OCI-LY1 (cell line): ENCODE measurements around the gene KRT80.

ENCODE experiments used
- H2AFZ ChIP-seq: fragments of 200-600 bp; sonication (generic), shearing (Covaris generic); 2 replicates; pipeline ENCODE4 v1.6.0; 2014; ENCODE audit warnings: antibody characterized with exemption, mild to moderate bottlenecking, low read length
- H3F3A ChIP-seq: fragments of 200-600 bp; sonication (generic), shearing (Covaris generic); 2 replicates; pipeline ENCODE4 v1.6.0; 2014; ENCODE audit warnings: mild to moderate bottlenecking, antibody characterized with exemption, low read length, moderate library complexity; ENCODE audit not compliant: insufficient read depth
- H3K27ac ChIP-seq: fragments of 200-600 bp; sonication (generic); 2 replicates; pipeline ENCODE4 v1.5.1; 2014; ENCODE audit warnings: low read length, mixed run types, mild to moderate bottlenecking, low read depth; ENCODE audit not compliant: poor library complexity, severe bottlenecking
- H3K27me3 ChIP-seq: fragments of 200-600 bp; sonication (generic); 2 replicates; pipeline ENCODE4 v1.6.0; 2014; ENCODE audit warnings: antibody characterized with exemption, mild to moderate bottlenecking, low read length, moderate library complexity; ENCODE audit not compliant: insufficient read depth
- H3K36me3 ChIP-seq: fragments of 200-600 bp; sonication (generic); 2 replicates; pipeline ENCODE4 v1.6.1; 2014; ENCODE audit warnings: mild to moderate bottlenecking, antibody characterized with exemption, low read length, moderate library complexity, mixed read lengths; ENCODE audit not compliant: insufficient read depth
- H3K4me1 ChIP-seq: fragments of 200-600 bp; sonication (generic); 2 replicates; pipeline ENCODE4 v1.5.1; 2014; ENCODE audit warnings: mild to moderate bottlenecking, low read length, moderate library complexity; ENCODE audit not compliant: insufficient read depth, severe bottlenecking
- H3K4me2 ChIP-seq: fragments of 200-600 bp; sonication (generic), shearing (Covaris generic); 2 replicates; pipeline ENCODE4 v1.6.1; 2014; ENCODE audit warnings: low read length
- H3K4me3 ChIP-seq: fragments of 200-600 bp; sonication (generic); 2 replicates; pipeline ENCODE4 v1.5.1; 2014; ENCODE audit warnings: low read length, low read depth, mild to moderate bottlenecking, mixed read lengths; ENCODE audit not compliant: poor library complexity, severe bottlenecking
- H3K79me2 ChIP-seq: fragments of 200-600 bp; shearing (Covaris generic); 2 replicates; pipeline ENCODE4 v1.6.1; 2016; ENCODE audit warnings: mixed run types, low read length, mixed read lengths; ENCODE audit not compliant: insufficient read depth
- H3K9ac ChIP-seq: fragments of 200-600 bp; sonication (generic), shearing (Covaris generic); 2 replicates; pipeline ENCODE4 v1.6.1; 2014; ENCODE audit warnings: mild to moderate bottlenecking, low read length, mixed read lengths
- H3K9me2 ChIP-seq: fragments of 200-600 bp; sonication (generic), shearing (Covaris generic); 2 replicates; pipeline ENCODE4 v1.6.1; 2014; ENCODE audit warnings: low read depth, mild to moderate bottlenecking, low read length, mixed read lengths
- H3K9me3 ChIP-seq: fragments of 200-600 bp; shearing (Covaris generic); 2 replicates; pipeline ENCODE4 v1.6.1; 2014; ENCODE audit warnings: low read length, mixed read lengths
- H4K20me1 ChIP-seq: fragments of 200-600 bp; sonication (generic), shearing (Covaris generic); 2 replicates; pipeline ENCODE4 v1.6.0; 2016; ENCODE audit warnings: mild to moderate bottlenecking, low read length; ENCODE audit not compliant: insufficient read depth
- EZH2 ChIP-seq: fragments of 200-600 bp; sonication (generic), shearing (Covaris generic); IDR thresholded peaks from 2 replicates; pipeline ENCODE4 v1.8.0; 2017; ENCODE audit warnings: borderline replicate concordance, mixed run types, mild to moderate bottlenecking, antibody characterized with exemption, low read length, moderate library complexity, mixed read lengths
- TF ChIP-seq, protein P1 (sequence below): fragments of 200-600 bp; sonication (generic), shearing (Covaris generic); IDR thresholded peaks from 2 replicates; pipeline ENCODE4 v1.5.1; 2017; ENCODE audit warnings: mild to moderate bottlenecking, antibody characterized with exemption, low read length, moderate library complexity, mixed read lengths

KRT80 gene

DNA sequence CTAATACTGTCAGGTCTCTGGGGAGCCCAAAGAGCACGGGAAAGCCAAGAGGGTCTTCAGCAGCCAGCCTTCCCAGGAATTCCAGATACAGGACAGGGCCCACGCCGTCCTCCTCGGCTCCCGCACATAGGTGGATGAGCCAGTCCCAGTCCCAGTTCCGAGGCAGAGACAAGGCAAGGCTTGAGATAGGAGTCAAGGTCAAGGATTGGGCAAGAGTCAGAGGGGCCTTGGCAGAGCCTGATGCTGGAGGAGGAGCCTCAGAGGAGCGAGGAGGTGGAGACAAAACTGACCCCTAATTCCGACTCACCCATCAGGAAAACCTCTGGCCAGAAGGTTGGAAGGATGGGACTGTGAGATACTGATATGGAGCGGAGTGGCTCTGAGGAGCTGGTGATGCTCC lies 21.0 kb downstream of the KRT80 start:
- Histone ChIP-seq H2AFZ (no peak overlapping the region), H3K36me3 (no peaks in the 10 kb centered on the region), H4K20me1 (no peaks in the 10 kb centered on the region), H3K4me2 (no peak overlapping the region), H3K9me2 (no peaks in the 10 kb centered on the region), H3K4me1 (no peaks in the 10 kb centered on the region), H3K27me3 (no peaks in the 10 kb centered on the region; the same call in 1 of the 2 replicates), H3K79me2 (no peaks in the 10 kb centered on the region), H3K4me3 (no peak overlapping the region), H3K9me3 (no peaks in the 10 kb centered on the region), H3F3A (no peaks in the 10 kb centered on the region), H3K9ac (no peak overlapping the region), H3K27ac (no peak overlapping the region)
- TF ChIP-seq EZH2, result no peak
- TF ChIP-seq, protein P1, sequence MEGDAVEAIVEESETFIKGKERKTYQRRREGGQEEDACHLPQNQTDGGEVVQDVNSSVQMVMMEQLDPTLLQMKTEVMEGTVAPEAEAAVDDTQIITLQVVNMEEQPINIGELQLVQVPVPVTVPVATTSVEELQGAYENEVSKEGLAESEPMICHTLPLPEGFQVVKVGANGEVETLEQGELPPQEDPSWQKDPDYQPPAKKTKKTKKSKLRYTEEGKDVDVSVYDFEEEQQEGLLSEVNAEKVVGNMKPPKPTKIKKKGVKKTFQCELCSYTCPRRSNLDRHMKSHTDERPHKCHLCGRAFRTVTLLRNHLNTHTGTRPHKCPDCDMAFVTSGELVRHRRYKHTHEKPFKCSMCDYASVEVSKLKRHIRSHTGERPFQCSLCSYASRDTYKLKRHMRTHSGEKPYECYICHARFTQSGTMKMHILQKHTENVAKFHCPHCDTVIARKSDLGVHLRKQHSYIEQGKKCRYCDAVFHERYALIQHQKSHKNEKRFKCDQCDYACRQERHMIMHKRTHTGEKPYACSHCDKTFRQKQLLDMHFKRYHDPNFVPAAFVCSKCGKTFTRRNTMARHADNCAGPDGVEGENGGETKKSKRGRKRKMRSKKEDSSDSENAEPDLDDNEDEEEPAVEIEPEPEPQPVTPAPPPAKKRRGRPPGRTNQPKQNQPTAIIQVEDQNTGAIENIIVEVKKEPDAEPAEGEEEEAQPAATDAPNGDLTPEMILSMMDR, result no peak

DNA sequence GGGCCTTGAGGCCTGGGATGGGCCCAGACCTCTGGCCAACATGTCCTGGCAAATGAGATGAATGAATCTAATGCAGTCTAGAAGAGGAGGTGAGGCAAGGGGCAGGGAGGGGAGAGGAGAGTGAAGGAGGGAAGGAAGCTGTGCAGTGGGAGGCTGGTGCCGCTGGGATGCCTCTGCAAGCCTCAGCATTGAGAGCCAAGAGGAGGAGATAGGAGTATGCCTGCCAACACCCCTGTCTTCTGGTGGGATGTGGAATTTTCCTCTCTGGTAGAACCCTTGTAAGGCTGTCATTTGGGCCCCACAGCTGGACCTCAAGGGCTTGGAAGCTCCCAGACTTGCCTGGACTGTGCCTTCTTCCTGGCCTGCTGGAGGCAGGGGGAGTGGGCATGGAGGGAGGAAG lies 21.9 kb downstream of the KRT80 start:
- Histone ChIP-seq H3K9me3 (no peaks in the 10 kb centered on the region), H3K4me3 (no peak overlapping the region), H3K4me2 (no peak overlapping the region), H3K36me3 (no peaks in the 10 kb centered on the region), H3K9ac (no peak overlapping the region), H3F3A (no peaks in the 10 kb centered on the region), H3K79me2 (no peaks in the 10 kb centered on the region), H3K4me1 (no peaks in the 10 kb centered on the region), H2AFZ (no peak overlapping the region), H4K20me1 (no peaks in the 10 kb centered on the region), H3K9me2 (no peaks in the 10 kb centered on the region), H3K27ac (no peak overlapping the region), H3K27me3 (no peaks in the 10 kb centered on the region; the same call in 1 of the 2 replicates)
- no peak for TF ChIP-seq EZH2
- TF ChIP-seq, protein P1, result no peak

DNA sequence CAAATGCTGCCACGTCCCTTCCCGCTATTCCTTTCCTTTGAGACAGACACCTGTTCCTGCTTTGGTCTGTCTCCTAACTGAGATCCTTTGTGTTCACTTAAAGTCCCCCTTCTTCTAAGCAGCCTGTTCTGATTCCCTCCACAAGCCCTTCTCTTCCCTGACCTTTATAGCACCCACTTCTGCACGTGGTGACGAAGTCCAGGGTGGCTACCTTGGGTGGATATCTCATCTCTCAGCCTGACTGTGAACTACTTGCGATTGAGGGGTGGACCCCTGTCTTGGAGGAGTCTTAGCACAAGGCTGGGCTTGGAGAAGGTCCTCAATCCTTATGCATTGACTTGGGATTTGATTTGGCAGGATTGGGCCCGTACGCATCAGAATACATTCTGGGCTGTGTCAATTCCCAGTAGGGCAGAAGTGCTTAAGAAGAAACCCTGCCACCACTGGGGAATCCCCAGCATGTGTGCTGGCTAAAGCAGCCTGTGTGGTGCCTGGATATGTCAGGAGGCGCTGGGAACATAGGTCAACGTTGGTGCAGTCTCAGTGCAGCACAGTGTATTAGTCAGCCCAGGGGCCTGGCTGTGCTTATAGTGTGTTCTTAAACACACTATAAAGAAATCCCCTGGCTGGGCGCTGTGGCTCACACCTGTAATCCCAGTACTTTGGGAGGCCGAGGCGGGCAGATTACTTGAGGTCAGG lies 23.6 kb downstream of the KRT80 start:
- Histone ChIP-seq H3K9ac (no peak overlapping the region), H3K9me3 (no peaks in the 10 kb centered on the region), H3K9me2 (no peaks in the 10 kb centered on the region), H4K20me1 (no peaks in the 10 kb centered on the region), H3K36me3 (no peaks in the 10 kb centered on the region), H3F3A (no peaks in the 10 kb centered on the region), H3K27me3 (no peaks in the 10 kb centered on the region), H3K4me1 (no peaks in the 10 kb centered on the region), H3K4me2 (no peak overlapping the region), H3K4me3 (no peak overlapping the region), H3K79me2 (no peaks in the 10 kb centered on the region), H2AFZ (no peak overlapping the region), H3K27ac (no peak overlapping the region)
- TF ChIP-seq, protein P1, result no peak
- no peak for TF ChIP-seq EZH2
